IMR-90 (cell line): ENCODE measurements around the gene RRP7A.

ENCODE experiments used
- BHLHE40 ChIP-seq: fragments of 150-350 bp; IDR thresholded peaks from 2 replicates; pipeline ENCODE4 v1.6.1; 2016; ENCODE audit warnings: mild to moderate bottlenecking, low read depth, low read length
- CEBPB ChIP-seq: IDR thresholded peaks from 2 replicates; pipeline ENCODE4 v1.6.1; 2012; ENCODE audit warnings: low read depth, low read length, improper control_type of control experiment
- CHD1 ChIP-seq: IDR thresholded peaks from 2 replicates; pipeline ENCODE4 v1.6.1; 2012; ENCODE audit warnings: low read depth, low read length, improper control_type of control experiment
- CTCF ChIP-seq: conservative IDR thresholded peaks from 2 replicates; pipeline ENCODE4 v1.5.1; 2012; ENCODE audit warnings: mild to moderate bottlenecking, low read depth, low read length, improper control_type of control experiment
- FOS ChIP-seq: fragments of 150-350 bp; IDR thresholded peaks from 2 replicates; pipeline ENCODE4 v1.6.1; 2016; ENCODE audit warnings: low read depth, low read length
- MAFK ChIP-seq: IDR thresholded peaks from 2 replicates; pipeline ENCODE4 v1.6.1; 2012; ENCODE audit warnings: low read depth, low read length, improper control_type of control experiment
- MAZ ChIP-seq: IDR thresholded peaks from 2 replicates; pipeline ENCODE4 v1.6.1; 2012; ENCODE audit warnings: low read depth, mild to moderate bottlenecking, low read length, improper control_type of control experiment, moderate library complexity, borderline replicate concordance
- MXI1 ChIP-seq: IDR thresholded peaks from 2 replicates; pipeline ENCODE4 v1.6.1; 2012; ENCODE audit warnings: low read depth, mild to moderate bottlenecking, low read length, moderate library complexity, borderline replicate concordance
- POLR2A ChIP-seq: IDR thresholded peaks from 2 replicates; pipeline ENCODE4 v1.6.1; 2012; ENCODE audit warnings: mild to moderate bottlenecking, low read depth, low read length
- RAD21 ChIP-seq: IDR thresholded peaks from 2 replicates; pipeline ENCODE4 v1.6.1; 2012; ENCODE audit warnings: low read length, improper control_type of control experiment
- RFX5 ChIP-seq: IDR thresholded peaks from 2 replicates; pipeline ENCODE4 v1.8.0; 2012; ENCODE audit warnings: low read depth, mild to moderate bottlenecking, low read length, moderate library complexity
- SMC3 ChIP-seq: fragments of 150-350 bp; IDR thresholded peaks from 2 replicates; pipeline ENCODE4 v1.6.1; 2016; ENCODE audit warnings: low read depth, mild to moderate bottlenecking, antibody characterized with exemption, low read length, moderate library complexity
- TF ChIP-seq, protein P1 (sequence below): fragments of 150-350 bp; IDR thresholded peaks from 2 replicates; pipeline ENCODE4 v1.6.1; 2016; ENCODE audit warnings: low read depth, mild to moderate bottlenecking, low read length, moderate library complexity, borderline replicate concordance

- no peak for TF ChIP-seq MAZ
- no peak for TF ChIP-seq FOS
- TF ChIP-seq CTCF, result no peak
- TF ChIP-seq POLR2A, result no peak
- TF ChIP-seq SMC3, result no peak
- no peak for TF ChIP-seq MXI1
- TF ChIP-seq MAFK, result no peak
- TF ChIP-seq RAD21, result no peak
- TF ChIP-seq CEBPB, result no peak
- TF ChIP-seq, protein P1, sequence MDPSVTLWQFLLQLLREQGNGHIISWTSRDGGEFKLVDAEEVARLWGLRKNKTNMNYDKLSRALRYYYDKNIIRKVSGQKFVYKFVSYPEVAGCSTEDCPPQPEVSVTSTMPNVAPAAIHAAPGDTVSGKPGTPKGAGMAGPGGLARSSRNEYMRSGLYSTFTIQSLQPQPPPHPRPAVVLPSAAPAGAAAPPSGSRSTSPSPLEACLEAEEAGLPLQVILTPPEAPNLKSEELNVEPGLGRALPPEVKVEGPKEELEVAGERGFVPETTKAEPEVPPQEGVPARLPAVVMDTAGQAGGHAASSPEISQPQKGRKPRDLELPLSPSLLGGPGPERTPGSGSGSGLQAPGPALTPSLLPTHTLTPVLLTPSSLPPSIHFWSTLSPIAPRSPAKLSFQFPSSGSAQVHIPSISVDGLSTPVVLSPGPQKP, result no peak
- no peak for TF ChIP-seq BHLHE40
- TF ChIP-seq CHD1, result no peak
- no peak for TF ChIP-seq RFX5
Measured at GRCh38 chr22:42533638-42533977, 14.0 kb upstream of the RRP7A start.
